Measurements from ENCODE around the gene SENP1. TPM values are rescaled to one million over a fixed set of nuclear protein-coding genes. Genes with fewer than 3 reads are reported as not detected.
A peak's percentile ranks its signal among the peaks of the same experiment; 100 is the strongest.

SENP1 gene
- total RNA-seq (10 to 100 TPM; 14.7 to 28.9 (median 21.6) TPM), polyA plus RNA-seq (10 to 100 TPM in 1 of 2 donors, 1 to 10 TPM in 1; 6.2 to 10.4 TPM)
- long read RNA-seq, donor 1, partial matches to known transcripts: 5 of 13 reads
- long read RNA-seq, donor 1, other reads (novel, unspliced or antisense): 8 of 13 reads
- long read RNA-seq, donor 2, partial matches to known transcripts: 13 of 13 reads
- long read RNA-seq, donor 2, other reads (novel, unspliced or antisense): 0 of 13 reads
- long read RNA-seq, donor 3, full-length matches to known transcripts: 6 of 13 reads
- long read RNA-seq, donor 3, partial matches to known transcripts: 1 of 13 reads
- long read RNA-seq, donor 3, other reads (novel, unspliced or antisense): 6 of 13 reads

DNA sequence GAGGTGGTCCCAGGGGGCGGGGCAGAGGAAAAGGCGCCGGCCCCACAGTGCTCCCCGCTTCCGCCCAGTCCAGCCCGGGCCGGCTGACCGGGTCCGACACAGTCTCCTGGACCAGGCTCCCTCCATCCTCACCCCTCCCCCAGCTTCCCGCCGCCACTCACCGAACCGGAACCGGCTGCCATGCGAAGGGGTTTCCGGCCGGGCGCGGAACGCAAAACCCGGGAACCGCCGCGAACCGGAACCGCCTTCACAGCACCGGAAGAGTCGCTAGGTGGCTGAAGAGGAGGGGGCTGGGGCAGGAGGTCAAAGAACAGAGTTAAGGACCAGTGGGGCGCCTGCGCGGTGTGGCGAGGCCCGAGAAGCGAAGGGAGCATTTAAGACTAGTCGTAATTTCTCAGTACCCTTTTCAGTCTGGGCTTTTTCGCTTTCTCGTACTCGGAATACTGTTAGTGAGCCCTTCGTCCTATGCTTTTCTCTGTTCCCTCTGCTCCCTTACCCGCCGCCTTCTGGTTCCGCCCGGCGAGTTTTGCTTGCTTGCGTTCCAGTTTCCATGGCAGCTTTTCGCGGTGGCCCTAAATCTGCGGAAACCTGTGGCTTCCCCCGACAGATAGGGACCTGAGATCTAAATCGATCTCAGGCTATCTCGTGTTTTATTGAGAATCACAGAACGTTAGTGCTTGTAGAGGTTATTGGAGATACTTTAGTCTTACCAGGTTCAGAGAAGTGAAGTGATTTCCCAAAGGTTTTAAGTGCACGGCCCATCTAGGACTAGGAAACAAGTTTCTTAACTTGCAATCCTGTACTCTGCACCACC is at the start of gene SENP1:
SENP1 (minus strand) TSS at position 213 of the 814 bp plus-strand sequence. CDS start 4,607 bp downstream, outside the sequence.
- H3K9me3 ChIP-seq: no peaks in the 10 kb centered on the region
- peak within 1 kb of the TSS; percentile 75 for H3K4me3 ChIP-seq
- TF ChIP-seq, protein P1, sequence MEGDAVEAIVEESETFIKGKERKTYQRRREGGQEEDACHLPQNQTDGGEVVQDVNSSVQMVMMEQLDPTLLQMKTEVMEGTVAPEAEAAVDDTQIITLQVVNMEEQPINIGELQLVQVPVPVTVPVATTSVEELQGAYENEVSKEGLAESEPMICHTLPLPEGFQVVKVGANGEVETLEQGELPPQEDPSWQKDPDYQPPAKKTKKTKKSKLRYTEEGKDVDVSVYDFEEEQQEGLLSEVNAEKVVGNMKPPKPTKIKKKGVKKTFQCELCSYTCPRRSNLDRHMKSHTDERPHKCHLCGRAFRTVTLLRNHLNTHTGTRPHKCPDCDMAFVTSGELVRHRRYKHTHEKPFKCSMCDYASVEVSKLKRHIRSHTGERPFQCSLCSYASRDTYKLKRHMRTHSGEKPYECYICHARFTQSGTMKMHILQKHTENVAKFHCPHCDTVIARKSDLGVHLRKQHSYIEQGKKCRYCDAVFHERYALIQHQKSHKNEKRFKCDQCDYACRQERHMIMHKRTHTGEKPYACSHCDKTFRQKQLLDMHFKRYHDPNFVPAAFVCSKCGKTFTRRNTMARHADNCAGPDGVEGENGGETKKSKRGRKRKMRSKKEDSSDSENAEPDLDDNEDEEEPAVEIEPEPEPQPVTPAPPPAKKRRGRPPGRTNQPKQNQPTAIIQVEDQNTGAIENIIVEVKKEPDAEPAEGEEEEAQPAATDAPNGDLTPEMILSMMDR (IDR thresholded peaks at IDR 0.05): peak; percentile 20 to 48 (median 48)
- no peak for TF ChIP-seq EP300 (IDR thresholded peaks at IDR 0.05)
- peak; percentile 19 for TF ChIP-seq POLR2A (IDR thresholded peaks at IDR 0.05)
- no peaks in the 10 kb centered on the region for H3K27me3 ChIP-seq
- H3K36me3 ChIP-seq: no peaks in the 10 kb centered on the region
- H3K4me1 ChIP-seq (ENCODE audit: insufficient read depth): peaks cover 7% of the 10 kb centered on the region
- peak within 1 kb of the TSS; percentile 70 to 85 for H3K27ac ChIP-seq
- DNase-seq: peak; percentile 87 to 93 (median 89)
- intact Hi-C loops (cut with DNase I): loop anchor here in 1 of 4 donors (10.0 kb wide), 1 partner anchor 49 kb away; the partner anchor contains the start of gene ASB8
- 0 to 1% (median 0%) methylated on average over 37 to 53 of the region's 53 CpGs for WGBS, 3 donors

GRCh38 chr12:48151103-48151771 is 45.4 kb upstream of the SENP1 start:
- Histone ChIP-seq H3K36me3 (no peaks in the 10 kb centered on the region), H3K4me1 (ENCODE audit: insufficient read depth) (peaks cover 3% of the 10 kb centered on the region), H3K27ac (no peak overlapping the region), H3K27me3 (no peaks in the 10 kb centered on the region), H3K9me3 (no peaks in the 10 kb centered on the region), H3K4me3 (no peak overlapping the region)
- 52 to 73% (median 69%) methylated on average over 2 of the region's 2 CpGs for WGBS, 3 donors
- TF ChIP-seq, protein P1 (IDR thresholded peaks at IDR 0.05): no peak
- TF ChIP-seq POLR2A (IDR thresholded peaks at IDR 0.05) (no peak), EP300 (IDR thresholded peaks at IDR 0.05) (no peak)
- intact Hi-C loops (cut with DNase I): loop anchor here in 1 of 4 donors (10.0 kb wide), 1 partner anchor 46 kb away; the partner anchor contains the start of gene SENP1
- DNase-seq: no peak

DNA sequence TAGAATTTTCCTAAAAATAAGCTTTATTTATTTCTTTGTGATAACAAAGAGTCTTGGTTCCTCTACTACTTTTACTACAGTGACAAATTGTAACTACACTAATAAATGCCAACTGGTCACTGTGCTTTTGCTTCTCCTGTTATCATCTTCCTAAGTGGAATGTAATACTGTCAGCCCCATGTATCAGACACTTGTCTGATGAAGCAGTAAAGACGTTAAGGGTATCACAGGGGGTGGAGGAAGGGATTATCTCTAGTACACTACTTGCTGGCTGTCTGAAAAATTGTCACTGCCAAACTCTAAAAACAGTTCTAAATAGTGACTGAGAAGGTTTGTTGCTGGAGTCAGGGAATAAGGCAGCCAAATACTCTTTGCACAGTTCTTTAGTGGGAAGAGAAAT is 40.1 kb upstream of the SENP1 start:
- TF ChIP-seq POLR2A (IDR thresholded peaks at IDR 0.05): no peak
- TF ChIP-seq, protein P1 (IDR thresholded peaks at IDR 0.05): no peak
- TF ChIP-seq EP300 (IDR thresholded peaks at IDR 0.05): no peak
- Histone ChIP-seq H3K36me3 (no peaks in the 10 kb centered on the region), H3K27me3 (no peaks in the 10 kb centered on the region), H3K4me1 (ENCODE audit: insufficient read depth) (no peaks in the 10 kb centered on the region), H3K9me3 (no peaks in the 10 kb centered on the region), H3K4me3 (no peak overlapping the region), H3K27ac (no peak overlapping the region)
- intact Hi-C loops (cut with DNase I): no loop called here
- DNase-seq: no peak
- 21 to 33% (median 27%) methylated on average over 1 of the region's 1 CpG for WGBS, 3 donors

DNA sequence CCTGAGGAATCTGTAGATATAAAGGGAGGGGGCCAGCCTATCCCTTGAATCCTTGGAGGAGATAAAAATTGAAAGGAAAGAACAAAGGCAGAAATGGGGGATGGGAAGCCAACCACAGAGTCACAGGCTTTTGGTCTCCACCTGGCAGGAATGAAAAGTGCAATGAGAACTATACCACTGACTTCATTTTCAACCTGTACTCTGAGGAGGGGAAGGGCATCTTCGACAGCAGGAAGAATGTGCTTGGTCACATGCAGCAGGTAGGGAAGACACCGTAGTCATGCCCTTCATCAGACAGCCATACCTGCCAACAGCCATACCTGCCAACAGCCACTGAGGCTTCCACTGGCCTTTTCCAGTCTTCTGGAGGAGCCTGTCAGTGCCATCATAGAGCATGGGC is 38.0 kb upstream of the SENP1 start:
- Histone ChIP-seq H3K9me3 (no peaks in the 10 kb centered on the region), H3K4me1 (ENCODE audit: insufficient read depth) (no peaks in the 10 kb centered on the region), H3K4me3 (no peak overlapping the region), H3K27ac (no peak overlapping the region), H3K36me3 (no peaks in the 10 kb centered on the region), H3K27me3 (no peaks in the 10 kb centered on the region)
- TF ChIP-seq EP300 (IDR thresholded peaks at IDR 0.05): no peak
- no peak for TF ChIP-seq POLR2A (IDR thresholded peaks at IDR 0.05)
- TF ChIP-seq, protein P1 (IDR thresholded peaks at IDR 0.05): no peak
- WGBS, 3 donors: 87 to 90% (median 90%) methylated on average over 2 of the region's 2 CpGs
- DNase-seq: no peak
- intact Hi-C loops (cut with DNase I): no loop called here

Measured in ovary (tissue), 10 donors.